Neural progenitor cell (in vitro differentiated cells): ENCODE data around the gene B4GALT4. TPM values are rescaled to one million over a fixed set of nuclear protein-coding genes. Genes with fewer than 3 reads are reported as not detected.

Experiments used
- DNase-seq: peaks from one replicate; pipeline ENCODE4 v3.0.0-alpha.2; 2016; ENCODE audit warnings: low spot score
- H2AFZ ChIP-seq: fragments of 200-600 bp; sonication (generic); replicated peaks from 2 replicates; pipeline ENCODE4 v1.6.1; 2016; ENCODE audit warnings: antibody characterized with exemption
- H3F3A ChIP-seq: fragments of 200-600 bp; sonication (generic); 2 replicates; pipeline ENCODE4 v1.6.1; 2016; ENCODE audit warnings: antibody characterized with exemption, low read depth
- H3K27ac ChIP-seq: fragments of 200-600 bp; sonication (generic); 2 replicates; pipeline ENCODE4 v1.5.1; 2016; ENCODE audit warnings: mild to moderate bottlenecking
- H3K27me3 ChIP-seq: fragments of 200-600 bp; sonication (generic); 2 replicates; pipeline ENCODE4 v1.6.1; 2016; ENCODE audit warnings: mild to moderate bottlenecking, moderate library complexity
- H3K36me3 ChIP-seq: fragments of 200-600 bp; sonication (generic); 2 replicates; pipeline ENCODE4 v1.5.1; 2016
- H3K4me1 ChIP-seq: fragments of 200-600 bp; sonication (generic); 2 replicates; pipeline ENCODE4 v1.6.1; 2016; ENCODE audit warnings: mixed run types
- H3K4me2 ChIP-seq: fragments of 200-600 bp; sonication (generic); 2 replicates; pipeline ENCODE4 v1.6.1; 2016
- H3K4me3 ChIP-seq: fragments of 200-600 bp; sonication (generic); 2 replicates; pipeline ENCODE4 v1.5.1; 2016
- H3K79me2 ChIP-seq: fragments of 200-600 bp; sonication (generic); 2 replicates; pipeline ENCODE4 v1.6.1; 2016; ENCODE audit warnings: low read depth
- H3K9ac ChIP-seq: fragments of 200-600 bp; sonication (generic); 2 replicates; pipeline ENCODE4 v1.6.1; 2016
- H3K9me3 ChIP-seq: fragments of 200-600 bp; sonication (generic); 2 replicates; pipeline ENCODE4 v1.5.1; 2016; ENCODE audit warnings: low read depth
- H4K20me1 ChIP-seq: fragments of 200-600 bp; sonication (generic); 2 replicates; pipeline ENCODE4 v1.6.1; 2016; ENCODE audit warnings: low read depth
- H3K27ac Mint-ChIP-seq: 3 replicates; pipeline ENCODE4 v1.8.0; 2021; ENCODE audit warnings: mixed read lengths
- H3K27me3 Mint-ChIP-seq: 2 replicates; pipeline ENCODE4 v1.8.0; 2022; ENCODE audit warnings: low read depth, mild to moderate bottlenecking, inconsistent platforms, moderate library complexity, mixed read lengths; ENCODE audit not compliant: insufficient read depth
- H3K36me3 Mint-ChIP-seq: 3 replicates; pipeline ENCODE4 v1.8.0; 2021; ENCODE audit warnings: mixed read lengths
- H3K4me1 Mint-ChIP-seq: 3 replicates; pipeline ENCODE4 v1.8.0; 2021; ENCODE audit warnings: mixed read lengths
- H3K4me3 Mint-ChIP-seq: 3 replicates; pipeline ENCODE4 v1.8.0; 2021; ENCODE audit warnings: mild to moderate bottlenecking, moderate library complexity, mixed read lengths
- H3K9me3 Mint-ChIP-seq: 3 replicates; pipeline ENCODE4 v1.8.0; 2020; ENCODE audit warnings: mixed read lengths
- EZH2 ChIP-seq: fragments of 200-600 bp; sonication (generic); IDR thresholded peaks from 2 replicates; pipeline ENCODE4 v1.6.1; 2017; ENCODE audit warnings: antibody characterized with exemption, mild to moderate bottlenecking, moderate library complexity
- EZH2phosphoT487 ChIP-seq: fragments of 200-600 bp; sonication (generic); IDR thresholded peaks from 2 replicates; pipeline ENCODE4 v1.6.1; 2017; ENCODE audit warnings: antibody characterized with exemption
- total RNA-seq: library from RNA; depleted of rRNA; stranded (reverse); fragments of >200 nt; gene quantifications from 2 replicates; pipeline ENCODE4 v1.2.3, GENCODE V29; 2015; ENCODE audit warnings: low replicate concordance
- TF ChIP-seq, protein P1 (sequence below): fragments of 200-600 bp; sonication (generic); IDR thresholded peaks from 2 replicates; pipeline ENCODE4 v1.5.1; 2017; ENCODE audit warnings: antibody characterized with exemption, mild to moderate bottlenecking

The B4GALT4 gene
- total RNA-seq, 1 donor from 2014 or later, result 47.0 TPM

DNA sequence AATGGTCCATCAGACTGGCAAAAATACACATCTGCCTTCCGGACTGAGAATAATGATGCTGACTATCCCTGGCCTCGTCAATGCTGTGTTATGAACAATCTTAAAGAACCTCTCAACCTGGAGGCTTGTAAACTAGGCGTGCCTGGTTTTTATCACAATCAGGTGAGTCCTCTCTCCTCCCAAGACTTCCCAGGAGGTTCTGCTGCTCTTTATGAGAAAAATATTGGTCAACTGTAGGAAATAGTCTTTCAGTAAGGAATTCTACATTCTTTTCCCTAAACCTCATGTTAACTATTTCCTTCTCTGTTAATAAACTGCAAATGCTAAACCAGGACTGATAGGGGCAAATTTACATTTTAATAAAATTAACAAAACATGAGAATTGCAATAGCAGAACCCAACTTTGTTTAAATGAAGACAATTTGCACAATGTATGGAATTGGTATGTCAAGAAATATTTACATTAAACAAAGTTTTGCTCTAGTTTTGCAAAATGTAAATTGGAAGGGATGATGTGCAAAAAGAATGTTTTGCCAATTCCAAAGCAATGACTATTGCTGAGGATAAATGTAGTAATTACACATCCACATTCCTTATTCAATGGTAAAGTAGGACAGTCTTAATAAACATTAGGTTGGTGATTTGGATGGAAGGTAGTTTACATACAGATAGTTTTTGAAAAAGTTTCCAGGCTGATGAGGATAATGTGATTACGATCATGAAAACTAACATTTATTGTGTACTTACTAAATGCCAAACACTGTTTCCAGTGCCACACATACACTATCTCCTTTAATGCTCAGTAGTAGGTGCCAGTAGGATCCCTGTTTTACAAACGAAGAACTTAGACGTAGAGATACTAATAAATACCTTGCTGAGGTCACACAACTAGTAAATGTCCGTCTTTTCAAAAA is 46.2 kb downstream of the B4GALT4 start:
- no peak overlapping the region for H3K4me2 ChIP-seq
- H3F3A ChIP-seq, result no peaks in the 10 kb centered on the region
- H3K36me3 Mint-ChIP-seq, result no peaks in the 10 kb centered on the region
- H3K27me3 ChIP-seq, result no peaks in the 10 kb centered on the region
- H3K4me3 Mint-ChIP-seq, result no peak overlapping the region
- no peak overlapping the region for H3K4me3 ChIP-seq
- no peak overlapping the region for H3K9ac ChIP-seq
- no peak overlapping the region for H3K27ac Mint-ChIP-seq
- no peak for DNase-seq
- no peaks in the 10 kb centered on the region for H3K9me3 ChIP-seq
- no peaks in the 10 kb centered on the region for H3K4me1 Mint-ChIP-seq
- no peak overlapping the region for H2AFZ ChIP-seq
- H3K27me3 Mint-ChIP-seq, result no peaks in the 10 kb centered on the region
- H3K36me3 ChIP-seq, result no peaks in the 10 kb centered on the region
- H3K79me2 ChIP-seq, result no peaks in the 10 kb centered on the region
- H4K20me1 ChIP-seq, result no peaks in the 10 kb centered on the region
- no peaks in the 10 kb centered on the region for H3K9me3 Mint-ChIP-seq
- H3K4me1 ChIP-seq, result no peaks in the 10 kb centered on the region
- no peak overlapping the region for H3K27ac ChIP-seq
- TF ChIP-seq EZH2, result no peak
- no peak for TF ChIP-seq EZH2phosphoT487
- TF ChIP-seq, protein P1, sequence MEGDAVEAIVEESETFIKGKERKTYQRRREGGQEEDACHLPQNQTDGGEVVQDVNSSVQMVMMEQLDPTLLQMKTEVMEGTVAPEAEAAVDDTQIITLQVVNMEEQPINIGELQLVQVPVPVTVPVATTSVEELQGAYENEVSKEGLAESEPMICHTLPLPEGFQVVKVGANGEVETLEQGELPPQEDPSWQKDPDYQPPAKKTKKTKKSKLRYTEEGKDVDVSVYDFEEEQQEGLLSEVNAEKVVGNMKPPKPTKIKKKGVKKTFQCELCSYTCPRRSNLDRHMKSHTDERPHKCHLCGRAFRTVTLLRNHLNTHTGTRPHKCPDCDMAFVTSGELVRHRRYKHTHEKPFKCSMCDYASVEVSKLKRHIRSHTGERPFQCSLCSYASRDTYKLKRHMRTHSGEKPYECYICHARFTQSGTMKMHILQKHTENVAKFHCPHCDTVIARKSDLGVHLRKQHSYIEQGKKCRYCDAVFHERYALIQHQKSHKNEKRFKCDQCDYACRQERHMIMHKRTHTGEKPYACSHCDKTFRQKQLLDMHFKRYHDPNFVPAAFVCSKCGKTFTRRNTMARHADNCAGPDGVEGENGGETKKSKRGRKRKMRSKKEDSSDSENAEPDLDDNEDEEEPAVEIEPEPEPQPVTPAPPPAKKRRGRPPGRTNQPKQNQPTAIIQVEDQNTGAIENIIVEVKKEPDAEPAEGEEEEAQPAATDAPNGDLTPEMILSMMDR, result no peak

DNA sequence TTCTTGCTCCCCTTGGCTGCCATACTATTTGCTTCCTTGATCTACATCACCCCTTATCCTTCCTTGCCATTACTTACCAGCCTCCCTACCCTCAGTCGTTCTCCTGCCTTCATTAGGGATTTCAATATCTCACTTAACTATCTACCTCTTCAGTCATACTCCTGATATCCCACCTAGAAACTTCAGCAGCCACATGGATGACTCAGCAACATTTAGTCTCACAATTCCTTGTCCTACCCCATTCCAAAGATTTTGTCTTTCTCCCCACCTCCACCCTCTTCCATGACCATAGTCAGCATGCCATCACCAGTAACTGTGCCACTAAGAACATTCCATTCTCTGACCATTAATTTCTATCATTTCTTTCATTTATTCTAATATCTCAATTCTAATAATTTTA is 48.9 kb downstream of the B4GALT4 start:
- no peaks in the 10 kb centered on the region for H3F3A ChIP-seq
- no peak overlapping the region for H3K27ac ChIP-seq
- no peaks in the 10 kb centered on the region for H3K36me3 ChIP-seq
- H3K4me1 ChIP-seq, result no peaks in the 10 kb centered on the region
- H4K20me1 ChIP-seq, result no peaks in the 10 kb centered on the region
- Mint-ChIP-seq H3K27ac (no peak overlapping the region), H3K27me3 (no peaks in the 10 kb centered on the region), H3K4me3 (no peak overlapping the region), H3K4me1 (no peaks in the 10 kb centered on the region), H3K36me3 (no peaks in the 10 kb centered on the region), H3K9me3 (no peaks in the 10 kb centered on the region)
- H3K9ac ChIP-seq, result no peak overlapping the region
- H3K4me3 ChIP-seq, result no peak overlapping the region
- no peaks in the 10 kb centered on the region for H3K27me3 ChIP-seq
- H3K79me2 ChIP-seq, result no peaks in the 10 kb centered on the region
- H3K9me3 ChIP-seq, result no peaks in the 10 kb centered on the region
- TF ChIP-seq, protein P1, result no peak
- TF ChIP-seq EZH2phosphoT487 (no peak), EZH2 (no peak)
- no peak overlapping the region for H3K4me2 ChIP-seq
- DNase-seq, result no peak
- H2AFZ ChIP-seq, result no peak overlapping the region

DNA sequence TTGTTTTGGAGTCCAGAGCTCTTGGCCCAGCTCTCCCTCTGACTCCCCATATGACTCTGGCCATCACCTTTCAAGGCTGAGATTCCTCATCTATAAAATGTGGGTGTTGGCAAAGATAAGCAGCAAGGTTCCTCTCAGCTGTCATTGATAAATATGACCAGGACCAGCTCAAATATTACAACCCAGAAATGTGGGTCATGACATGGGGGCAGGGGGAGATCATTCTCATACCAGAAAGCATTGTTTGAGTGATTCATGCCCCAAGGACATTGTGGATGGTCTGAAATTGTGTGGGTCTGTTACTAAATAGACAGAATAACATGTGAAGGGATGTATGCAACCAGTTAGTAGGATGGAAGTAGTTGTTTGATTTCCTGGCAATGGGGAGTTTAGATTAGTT is 53.4 kb downstream of the B4GALT4 start:
- no peak overlapping the region for H3K4me2 ChIP-seq
- no peaks in the 10 kb centered on the region for H3K36me3 Mint-ChIP-seq
- H3K27ac Mint-ChIP-seq, result no peak overlapping the region
- H3K4me3 ChIP-seq, result no peak overlapping the region
- no peaks in the 10 kb centered on the region for H3K36me3 ChIP-seq
- no peaks in the 10 kb centered on the region for H3F3A ChIP-seq
- H2AFZ ChIP-seq, result no peak overlapping the region
- H3K4me1 Mint-ChIP-seq, result no peaks in the 10 kb centered on the region
- H4K20me1 ChIP-seq, result no peaks in the 10 kb centered on the region
- no peaks in the 10 kb centered on the region for H3K27me3 Mint-ChIP-seq
- DNase-seq, result no peak
- H3K4me1 ChIP-seq, result no peaks in the 10 kb centered on the region
- H3K9me3 Mint-ChIP-seq, result no peaks in the 10 kb centered on the region
- no peaks in the 10 kb centered on the region for H3K9me3 ChIP-seq
- TF ChIP-seq, protein P1, result no peak
- TF ChIP-seq EZH2phosphoT487 (no peak), EZH2 (no peak)
- no peak overlapping the region for H3K4me3 Mint-ChIP-seq
- no peak overlapping the region for H3K27ac ChIP-seq
- no peaks in the 10 kb centered on the region for H3K27me3 ChIP-seq
- no peaks in the 10 kb centered on the region for H3K79me2 ChIP-seq
- no peak overlapping the region for H3K9ac ChIP-seq
